8988T (cell line): ENCODE results near the gene REV1.
"Not testable (repeated sequence)": the region's sequence is repeated elsewhere in the genome, so short reads cannot be mapped to it uniquely, and the experiment has no call there.

ENCODE experiments used
- DNase-seq: peaks from one replicate; pipeline ENCODE4 v3.0.0; 2011

Gene REV1

DNA sequence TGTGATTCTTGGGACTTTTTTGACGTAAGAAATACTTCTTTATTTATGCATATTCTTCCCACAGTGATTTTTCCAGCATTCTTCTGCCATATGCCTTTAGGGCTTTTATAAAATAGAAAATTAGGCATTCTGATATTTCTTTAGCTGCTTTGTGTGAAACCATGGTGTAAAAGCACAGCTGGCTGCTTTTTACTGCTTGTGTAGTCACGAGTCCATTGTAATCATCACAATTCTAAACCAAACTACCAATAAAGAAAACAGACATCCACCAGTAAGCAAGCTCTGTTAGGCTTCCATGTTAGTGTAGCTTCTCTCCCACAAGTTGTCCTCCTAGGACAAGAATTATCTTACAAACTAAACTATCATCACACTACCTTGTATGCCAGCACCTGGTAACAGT, 90.0 kb downstream of the REV1 start:
- no peak for DNase-seq

DNA sequence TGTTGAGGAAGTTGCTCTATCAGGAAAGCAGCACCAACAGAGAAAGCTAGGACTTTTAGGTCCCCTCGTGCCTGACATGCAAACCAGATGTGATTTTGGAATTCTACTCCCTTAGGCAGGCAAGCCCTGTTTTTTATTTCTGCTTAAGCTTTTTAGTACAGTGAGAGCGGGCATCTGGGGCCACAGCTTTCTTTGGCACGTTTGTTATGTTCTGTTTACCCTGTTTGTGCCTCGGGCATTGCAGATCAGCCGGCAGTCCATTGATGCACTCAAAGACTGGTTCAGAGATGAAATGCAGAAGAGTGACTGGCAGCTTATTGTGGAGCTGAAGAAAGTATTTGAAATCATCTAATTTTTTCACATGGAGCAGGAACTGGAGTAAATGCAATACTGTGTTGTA, 90.8 kb downstream of the REV1 start:
- DNase-seq = no peak

- no peak for DNase-seq
These were observed 91.5 kb downstream of the REV1 start for GRCh38 chr2:99398303-99398702.

DNA sequence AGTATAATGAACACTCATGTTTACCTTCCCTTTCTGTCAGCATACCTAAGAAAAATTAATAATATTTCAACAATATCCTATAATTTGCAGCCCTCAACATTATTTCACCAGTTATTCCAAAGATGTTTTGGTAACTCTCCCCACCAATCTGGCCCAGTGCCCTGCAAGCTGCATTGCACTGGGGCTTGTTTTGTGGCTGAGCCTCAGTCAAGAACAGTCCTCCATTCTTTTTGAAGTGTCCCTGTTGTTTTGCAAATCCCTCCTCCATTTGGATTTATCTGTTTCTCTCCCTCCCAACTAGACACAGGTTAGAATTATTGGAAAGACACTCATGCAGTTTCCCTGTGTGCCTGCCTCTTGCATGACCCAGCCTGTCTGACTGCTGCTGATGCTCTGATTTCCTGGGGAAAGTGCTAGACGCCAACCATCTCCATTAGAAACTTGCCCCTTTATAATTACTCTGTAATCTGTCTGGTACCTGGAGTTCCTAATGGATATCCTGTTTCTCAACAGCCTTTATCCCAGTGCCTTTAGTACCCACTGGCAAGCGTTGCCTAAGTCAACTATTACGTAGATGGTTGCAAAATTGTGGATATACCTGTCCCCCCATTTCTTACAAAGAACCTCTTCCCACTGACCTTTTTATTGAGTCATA, 92.4 kb downstream of the REV1 start:
- DNase-seq = no peak

GRCh38 chr2:99395589-99396130, 94.2 kb downstream of the REV1 start:
- no peak for DNase-seq

- no peak for DNase-seq
These were observed 99.9 kb downstream of the REV1 start for GRCh38 chr2:99389946-99390345.

- no peak for DNase-seq
These were observed 100.4 kb downstream of the REV1 start for GRCh38 chr2:99389371-99389770.

DNA sequence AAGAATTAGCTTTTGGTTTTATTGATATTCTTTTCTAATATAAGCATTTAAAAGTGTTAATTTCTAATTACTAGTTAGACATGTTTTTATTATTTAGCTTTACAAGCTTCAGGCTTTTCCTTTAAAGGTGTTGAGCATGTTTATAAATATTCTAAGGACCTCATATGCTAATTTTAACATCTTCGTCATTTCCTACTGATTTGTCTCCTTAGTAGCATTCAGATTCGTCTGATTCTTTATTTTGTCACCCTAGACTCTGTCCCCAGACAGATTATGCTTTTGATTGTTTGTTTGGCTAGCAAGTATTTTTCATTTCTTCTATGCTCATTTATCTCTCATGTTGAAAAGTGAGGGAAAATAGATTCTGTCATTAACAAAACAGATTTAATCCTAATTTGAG, 100.9 kb downstream of the REV1 start:
- DNase-seq = no peak

- no peak for DNase-seq
These were observed 103.8 kb downstream of the REV1 start for GRCh38 chr2:99386011-99386410.

GRCh38 chr2:99382143-99382542, 107.7 kb downstream of the REV1 start:
- no peak for DNase-seq

DNA sequence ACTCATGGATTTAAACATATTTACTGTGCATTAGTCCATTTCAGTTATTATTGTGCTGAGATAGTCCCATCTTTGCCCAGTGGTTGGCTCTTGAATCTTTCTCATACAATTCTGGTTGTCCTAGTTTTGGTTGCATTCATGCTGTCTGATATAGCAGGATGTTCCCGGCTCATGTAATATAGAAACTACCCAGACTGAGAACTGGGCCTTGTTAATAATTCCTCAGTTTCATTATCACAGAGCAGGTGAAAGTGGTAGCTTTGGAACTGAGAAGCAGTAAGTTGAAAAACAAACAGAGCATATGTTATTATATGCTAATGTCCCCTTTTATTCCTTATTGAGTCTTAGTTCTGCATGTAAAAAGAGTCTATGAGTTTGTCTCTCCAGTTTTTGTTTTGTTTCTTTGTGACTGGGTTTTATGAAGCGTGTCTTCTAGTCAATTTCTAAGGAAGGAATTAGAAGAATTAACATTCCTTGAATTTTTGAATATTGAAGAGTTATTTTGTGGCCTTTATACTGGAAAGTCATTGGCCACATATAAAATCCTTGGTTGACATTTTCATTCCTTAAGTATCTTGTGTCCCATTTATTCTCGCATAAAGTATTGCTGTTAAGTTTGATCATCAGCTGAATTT, 109.3 kb downstream of the REV1 start:
- DNase-seq = no peak

- DNase-seq = no peak
These were observed 111.9 kb downstream of the REV1 start for GRCh38 chr2:99377879-99378278.

DNA sequence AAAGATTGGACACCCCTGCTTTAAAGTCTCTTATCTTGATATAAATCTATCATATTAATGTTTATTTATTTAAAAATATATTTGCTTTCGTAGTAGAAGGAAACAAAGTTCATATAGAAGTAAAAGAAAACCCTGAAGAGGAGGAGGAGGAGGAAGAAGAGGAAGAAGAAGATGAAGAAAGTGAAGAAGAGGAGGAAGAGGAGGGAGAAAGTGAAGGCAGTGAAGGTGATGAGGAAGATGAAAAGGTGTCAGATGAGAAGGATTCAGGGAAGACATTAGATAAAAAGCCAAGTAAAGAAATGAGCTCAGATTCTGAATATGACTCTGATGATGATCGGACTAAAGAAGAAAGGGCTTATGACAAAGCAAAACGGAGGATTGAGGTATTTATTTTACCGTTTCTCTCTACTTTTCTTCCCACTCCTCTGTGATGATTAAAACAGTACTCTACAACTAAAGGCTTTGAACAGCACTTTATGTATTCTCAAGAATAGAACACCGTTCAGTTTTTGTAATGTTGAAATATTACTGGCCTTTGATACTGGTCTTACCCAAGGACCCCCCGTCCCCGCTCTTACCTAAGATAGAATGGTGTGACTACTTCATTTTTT, 113.5 kb downstream of the REV1 start:
- DNase-seq = no peak

- DNase-seq = no peak
These were observed 115.1 kb downstream of the REV1 start for GRCh38 chr2:99374747-99375146.

GRCh38 chr2:99373144-99373543, 116.7 kb downstream of the REV1 start:
- DNase-seq = no peak

- DNase-seq = not testable (repeated sequence)
These were observed 121.0 kb downstream of the REV1 start for GRCh38 chr2:99368854-99369253.

DNA sequence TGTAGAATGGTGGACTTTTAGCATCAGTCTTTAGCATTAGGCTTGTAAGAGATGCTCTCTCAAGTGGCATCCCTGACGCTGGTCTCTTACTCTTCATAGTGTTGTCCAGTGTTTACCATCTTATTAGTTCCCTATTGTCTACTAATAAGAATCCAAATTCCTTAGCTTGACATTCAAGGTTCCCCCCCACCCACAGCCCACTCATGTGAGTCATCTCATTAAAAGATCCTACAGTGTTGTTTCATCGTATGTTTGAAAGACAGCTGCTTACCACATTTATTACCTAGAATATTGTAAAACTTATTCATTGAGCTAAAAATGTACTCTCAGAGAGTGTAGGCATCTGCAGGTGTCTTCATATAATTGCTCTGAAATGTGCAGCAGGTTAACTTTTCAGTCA, 124.2 kb downstream of the REV1 start:
- DNase-seq = no peak

DNA sequence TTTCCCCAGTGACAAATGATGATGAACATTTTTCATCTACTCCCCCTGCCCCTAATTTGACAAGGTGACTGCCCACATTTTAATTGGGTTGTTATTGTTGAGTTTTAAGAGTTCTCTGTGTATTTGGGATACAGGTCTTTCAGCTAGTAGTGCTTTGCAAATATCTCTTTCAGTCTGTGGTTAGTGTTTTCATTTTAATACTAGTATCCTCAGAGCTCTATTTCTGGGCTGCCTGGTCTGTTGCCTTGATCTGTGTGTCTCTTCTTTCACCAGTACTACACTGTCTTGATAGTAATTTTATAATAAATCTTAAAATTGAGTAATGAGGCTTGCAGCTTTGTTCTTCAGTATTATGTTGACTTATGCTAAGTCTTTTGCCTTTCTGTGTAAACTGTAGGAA, 133.0 kb downstream of the REV1 start:
- DNase-seq = no peak

DNA sequence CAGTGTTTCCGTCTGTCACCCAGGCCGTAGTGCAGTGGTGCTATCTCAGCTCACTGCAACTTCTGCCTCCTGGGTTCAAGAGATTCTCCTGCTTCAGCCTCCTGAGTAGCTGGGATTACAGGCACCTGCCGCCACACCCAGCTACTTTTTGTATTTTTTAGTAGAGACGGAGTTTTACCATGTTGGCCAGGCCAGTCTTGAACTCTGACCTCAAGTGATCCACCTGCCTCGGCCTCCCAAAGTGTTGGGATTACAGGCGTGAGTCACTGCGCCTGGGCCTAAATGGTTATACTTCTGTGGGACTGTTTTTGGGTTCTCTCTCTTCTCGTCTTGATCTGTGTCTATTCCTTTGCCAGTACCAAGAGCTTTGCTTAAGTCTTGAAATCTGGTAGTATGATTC, 135.0 kb downstream of the REV1 start:
- DNase-seq = not testable (repeated sequence)

- no peak for DNase-seq
These were observed 135.7 kb downstream of the REV1 start for GRCh38 chr2:99354070-99354469.
